Suppressor macrophage (primary cell): Measurements from ENCODE around the gene LMNA.
A peak's percentile ranks its signal among the peaks of the same experiment; 100 is the strongest.

Experiments
- DNase-seq, 4 experiments: peaks; one replicate each; pipeline ENCODE4 v3.0.0-alpha.2; 2020 to 2022

LMNA gene

GRCh38 chr1:156082309-156083091, 32.0 kb upstream of the LMNA start, which contains the start of gene MEX3A:
Gene MEX3A (minus strand): TSS chr1:156082465. CDS start chr1:156081998, 467 bp downstream.
- DNase-seq, result peak; percentile 59 to 83 (median 70)

DNA sequence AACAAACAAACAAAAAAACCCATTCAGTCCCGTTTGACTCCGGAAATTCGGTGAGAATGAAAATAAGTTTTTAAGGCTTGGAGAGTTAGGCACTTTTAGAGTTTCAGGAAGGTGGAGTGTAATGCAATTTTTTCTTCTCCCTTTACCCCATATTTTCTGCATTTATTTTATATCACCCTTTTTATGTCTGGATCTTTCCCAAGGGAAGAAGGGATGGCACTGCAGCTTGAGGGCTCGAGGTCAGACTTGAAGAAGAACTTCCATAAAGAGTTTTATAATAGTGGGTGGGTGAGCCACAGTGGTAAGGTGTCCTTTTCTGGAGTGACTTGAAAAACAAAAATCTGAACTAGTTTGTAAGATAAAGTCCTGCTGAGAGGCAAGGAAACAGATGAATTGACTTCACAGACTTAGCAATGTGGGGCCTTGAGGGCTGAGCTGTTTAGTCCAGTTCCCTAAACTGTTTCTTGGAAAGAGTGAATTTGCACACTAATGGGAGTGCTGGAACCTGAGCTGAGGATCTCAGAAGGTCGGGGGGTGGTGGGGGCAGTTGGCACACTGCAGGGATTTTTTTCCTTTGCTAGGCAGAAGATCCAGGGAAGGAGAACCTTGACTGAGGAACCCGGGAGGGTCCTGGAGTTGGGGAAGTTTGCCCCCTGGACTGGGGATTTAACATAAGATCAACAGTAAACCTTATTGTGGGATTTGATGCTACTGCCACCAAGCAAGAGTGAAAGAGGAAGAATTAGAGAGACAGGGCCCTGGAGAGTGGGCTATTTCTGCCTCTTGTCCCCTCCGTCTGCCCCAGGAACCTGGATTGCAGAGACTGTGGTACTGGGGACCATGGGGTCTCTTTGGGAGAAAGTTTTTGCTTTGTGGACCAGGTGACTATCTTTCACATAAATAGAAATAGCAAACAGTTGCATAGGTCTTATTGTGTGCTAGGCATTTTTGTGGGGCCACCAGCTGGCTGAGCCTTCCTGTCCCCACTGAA, 30.4 kb upstream of the LMNA start:
- peak in 2 of 4 experiments; percentile 18 to 30 for DNase-seq

GRCh38 chr1:156086256-156086662, 28.3 kb upstream of the LMNA start:
- no peak for DNase-seq

DNA sequence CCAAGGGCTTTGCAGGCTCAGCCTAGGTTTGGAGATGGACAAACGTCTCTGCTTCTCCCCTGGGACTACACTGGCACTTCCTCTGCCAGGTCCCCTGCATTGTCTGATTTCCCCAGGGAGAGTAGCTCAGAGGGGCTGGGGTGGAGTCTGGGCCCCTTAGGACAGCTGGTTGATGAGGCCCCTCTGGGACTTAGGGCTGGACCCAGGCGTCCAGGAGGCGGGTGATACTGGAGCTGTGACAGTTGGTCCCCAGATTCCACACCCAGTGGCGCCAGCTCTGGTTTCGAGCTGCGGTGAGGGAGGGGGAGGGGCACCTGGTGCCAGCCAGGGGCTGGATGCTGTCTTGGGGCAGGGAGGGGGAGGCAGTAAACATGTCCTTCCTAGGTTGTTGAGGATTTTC, 24.8 kb upstream of the LMNA start:
- peak in 1 of 4 experiments; percentile 32 for DNase-seq

DNA sequence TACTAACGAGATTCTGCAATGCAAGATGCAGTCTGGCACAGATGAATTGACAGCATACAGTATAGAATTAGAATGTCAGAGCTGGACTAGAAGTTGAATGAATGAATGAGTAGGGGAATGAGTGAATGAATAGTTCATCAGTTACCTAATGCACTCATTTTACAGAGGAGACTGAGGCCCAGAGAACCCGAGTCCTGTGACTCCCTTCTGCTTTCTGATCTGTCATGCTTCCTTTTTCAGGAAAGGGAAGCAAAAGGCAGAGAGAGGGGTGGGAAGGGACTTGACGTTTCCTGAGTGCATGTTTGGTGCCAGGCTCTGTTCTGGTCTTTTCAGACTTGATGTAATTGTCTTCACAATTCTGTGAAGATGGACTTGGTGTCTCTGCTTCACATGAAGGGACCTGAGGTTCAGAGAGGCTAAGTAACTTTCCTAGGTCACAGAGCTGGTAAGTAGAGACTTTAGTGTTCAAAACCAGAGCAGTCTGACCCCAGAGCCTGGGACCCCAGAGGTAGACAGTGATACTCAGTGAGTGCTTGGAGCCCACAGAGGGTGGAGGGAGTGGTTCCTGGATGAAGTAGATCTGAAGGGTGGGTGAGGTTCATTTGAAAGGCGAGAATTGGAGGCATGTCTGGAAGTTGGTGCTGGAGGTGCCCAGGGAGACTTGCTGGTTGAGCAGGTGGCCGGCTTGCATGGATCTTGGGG, 24.2 kb upstream of the LMNA start:
- DNase-seq, result peak; percentile 85 to 95 (median 92)

DNA sequence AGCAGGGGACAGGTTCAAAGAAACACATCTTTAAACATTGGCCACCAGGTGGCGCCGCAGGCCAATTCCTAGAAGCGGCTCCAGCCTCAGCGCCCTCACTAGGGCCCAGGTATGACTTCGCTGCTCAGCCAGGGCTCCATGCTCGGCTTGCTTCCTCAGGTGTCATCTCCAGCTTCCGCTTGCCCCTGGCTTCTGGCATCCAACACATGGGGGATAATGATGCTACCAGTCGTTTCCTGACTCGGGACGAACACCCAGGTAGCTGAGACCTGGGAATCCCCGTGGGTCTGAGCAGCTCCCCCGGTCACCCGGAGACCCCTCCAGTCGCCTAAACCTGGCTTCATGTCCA, 23.7 kb upstream of the LMNA start:
- peak; percentile 85 to 94 (median 92) for DNase-seq

DNA sequence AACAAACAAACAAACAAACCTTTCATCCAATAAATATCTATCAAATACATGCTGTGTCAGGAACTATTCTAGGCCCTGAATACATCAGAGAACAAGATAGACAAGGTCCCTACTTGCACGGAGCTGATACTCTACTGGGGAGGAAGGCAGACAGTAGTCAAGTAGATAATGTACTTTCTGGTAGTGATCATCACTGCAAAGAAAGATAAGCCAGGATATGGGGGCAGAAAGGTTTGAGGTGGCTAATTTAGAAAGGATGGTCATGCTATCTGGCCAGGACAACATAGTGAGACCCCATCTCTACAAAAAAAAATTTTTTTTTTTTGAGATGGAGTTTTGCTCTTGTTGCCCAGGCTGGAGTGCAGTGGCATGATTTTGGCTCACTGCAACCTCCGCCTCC, 22.9 kb upstream of the LMNA start:
- DNase-seq, result no peak

- peak in 3 of 4 experiments; percentile 39 to 46 (median 43) for DNase-seq
Measured at GRCh38 chr1:156095906-156096508, 18.5 kb upstream of the LMNA start.

DNA sequence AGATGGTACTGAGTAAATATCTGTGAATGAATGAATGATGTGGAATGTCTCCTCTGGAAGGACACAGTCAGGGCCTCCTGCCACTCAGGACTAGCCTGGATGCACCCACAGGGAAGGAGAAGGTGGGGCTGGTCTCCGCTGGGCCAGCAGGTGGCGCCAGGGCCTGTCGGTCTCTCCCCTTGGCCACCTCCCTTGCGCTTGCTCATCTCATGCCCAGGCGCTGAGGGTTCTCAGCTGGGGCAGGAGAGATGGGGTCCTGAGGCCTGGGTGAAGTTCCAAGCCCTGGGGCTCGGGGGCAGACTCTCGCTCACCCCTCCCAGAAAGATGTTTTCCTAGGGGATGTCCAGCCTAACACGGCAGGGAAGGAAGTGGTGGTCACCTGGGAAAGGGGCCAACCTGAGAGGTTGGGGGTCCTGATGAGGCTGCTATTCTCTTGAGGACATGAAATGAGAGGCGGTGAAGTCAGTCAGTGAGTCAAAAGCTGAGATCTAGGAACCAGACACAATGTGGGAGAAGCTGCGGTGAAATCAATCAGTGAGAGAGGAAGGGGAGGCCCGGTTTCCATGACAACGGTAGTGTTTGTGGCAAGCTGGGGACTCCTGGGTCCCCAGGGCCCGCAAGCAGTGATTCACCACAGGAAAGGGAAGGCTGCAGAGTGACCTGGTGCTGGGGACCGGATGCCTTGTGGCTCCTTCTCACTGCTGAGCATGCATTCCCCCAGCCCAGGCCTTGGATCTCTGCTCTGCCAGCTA, 17.7 kb upstream of the LMNA start:
- DNase-seq, result peak; percentile 88 to 94 (median 92)

GRCh38 chr1:156097499-156098178, 16.9 kb upstream of the LMNA start:
- DNase-seq, result peak in 1 of 4 experiments; percentile 30

DNA sequence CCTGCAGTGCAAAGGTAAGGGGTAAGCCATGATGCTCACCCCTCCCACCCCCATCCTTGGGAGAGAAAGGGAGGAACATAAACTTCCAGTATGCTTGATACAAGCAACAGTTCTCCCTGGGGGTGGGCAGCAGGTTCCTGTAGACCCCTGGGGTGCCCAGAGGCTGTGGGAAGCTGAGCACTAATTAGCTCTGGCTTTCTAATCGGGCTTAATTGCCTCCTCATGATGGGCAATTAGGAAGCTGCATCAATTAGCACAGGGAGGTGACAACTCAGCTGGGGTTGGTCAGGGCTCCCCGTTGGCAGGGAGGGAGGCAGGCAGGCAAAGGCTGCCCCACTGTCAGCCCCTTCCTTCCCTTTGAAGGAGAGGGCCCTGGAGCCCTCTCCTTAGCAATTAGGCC, 15.7 kb upstream of the LMNA start:
- no peak for DNase-seq

DNA sequence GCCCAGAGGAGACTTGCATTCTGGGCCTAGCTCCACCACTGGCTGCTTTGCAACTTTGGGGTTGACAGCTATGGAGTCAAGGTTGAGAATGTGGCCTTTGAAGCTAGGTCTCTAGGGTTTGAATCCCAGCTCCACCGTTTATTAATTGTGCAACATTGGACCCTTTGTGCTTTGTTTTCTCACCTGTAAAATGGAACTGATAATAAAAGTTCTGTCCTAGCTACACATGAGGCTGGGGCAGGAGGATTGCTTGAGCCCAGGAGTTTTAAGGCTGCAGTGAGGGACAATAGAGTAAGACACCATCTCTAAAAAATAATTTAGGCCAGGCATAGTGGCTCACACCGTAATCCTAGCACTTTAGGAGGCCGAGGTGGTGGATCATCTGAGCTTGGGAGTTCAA, 15.2 kb upstream of the LMNA start:
- no peak for DNase-seq

- DNase-seq, result no peak
Measured at GRCh38 chr1:156100205-156100995, 14.1 kb upstream of the LMNA start.

- no peak for DNase-seq
Measured at GRCh38 chr1:156101880-156102279, 12.6 kb upstream of the LMNA start.

DNA sequence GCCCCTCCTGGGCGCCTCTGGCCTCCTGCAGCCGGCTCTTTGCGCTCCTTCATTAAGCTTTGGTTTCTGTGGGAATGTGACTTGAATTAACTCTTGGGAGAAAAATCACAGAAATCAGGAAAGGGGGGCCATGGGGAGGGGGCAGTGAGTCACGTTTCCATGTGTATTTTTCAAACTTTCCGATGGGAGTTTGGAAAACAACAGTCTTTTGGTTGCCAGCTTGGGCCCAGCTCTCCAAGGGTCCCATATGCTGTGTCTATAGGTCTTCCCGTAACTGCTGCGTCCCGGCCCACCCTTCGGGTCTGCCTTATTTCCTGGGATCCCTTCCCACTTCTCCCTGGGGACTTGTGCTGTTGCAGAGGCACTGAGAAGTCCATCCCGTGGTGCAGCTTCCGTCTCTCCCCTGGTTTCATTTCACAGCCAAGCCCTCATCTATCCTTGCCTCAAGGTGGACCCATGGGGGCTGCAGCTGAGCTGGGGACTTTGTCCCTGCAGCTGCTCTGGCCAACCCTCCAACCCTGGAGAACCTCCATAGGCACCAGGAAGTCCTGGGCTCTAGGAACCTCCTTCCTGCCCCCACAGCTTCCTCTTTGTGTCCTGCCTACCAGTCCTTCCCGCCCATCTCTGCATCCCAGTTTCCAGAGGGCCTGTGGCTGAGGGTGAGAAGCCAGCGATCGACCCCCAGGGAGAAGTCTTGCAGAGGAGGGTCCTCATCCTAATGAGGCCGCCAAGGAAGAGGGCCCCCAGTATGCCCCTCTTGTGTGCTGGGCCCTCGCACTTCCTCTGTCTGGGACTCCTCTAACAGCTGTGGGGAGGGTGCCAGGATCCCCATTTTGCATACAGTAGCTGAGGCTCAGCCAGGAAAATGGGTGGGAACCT, 11.6 kb upstream of the LMNA start:
- DNase-seq, result peak; percentile 69 to 85 (median 84)

- peak in 1 of 4 experiments; percentile 47 for DNase-seq
Measured at GRCh38 chr1:156103521-156103947, 11.0 kb upstream of the LMNA start.

- peak; percentile 76 to 91 (median 85) for DNase-seq
Measured at GRCh38 chr1:156104065-156104810, 10.3 kb upstream of the LMNA start.
